ENCODE results near the gene BLCAP. TPM values are rescaled to one million over a fixed set of nuclear protein-coding genes. Genes with fewer than 3 reads are reported as not detected.
"Not testable (repeated sequence)": the region's sequence is repeated elsewhere in the genome, so short reads cannot be mapped to it uniquely, and the experiment has no call there.

Gene BLCAP
- total RNA-seq, 1 experiment from 2014 or later = 54.3 TPM

DNA sequence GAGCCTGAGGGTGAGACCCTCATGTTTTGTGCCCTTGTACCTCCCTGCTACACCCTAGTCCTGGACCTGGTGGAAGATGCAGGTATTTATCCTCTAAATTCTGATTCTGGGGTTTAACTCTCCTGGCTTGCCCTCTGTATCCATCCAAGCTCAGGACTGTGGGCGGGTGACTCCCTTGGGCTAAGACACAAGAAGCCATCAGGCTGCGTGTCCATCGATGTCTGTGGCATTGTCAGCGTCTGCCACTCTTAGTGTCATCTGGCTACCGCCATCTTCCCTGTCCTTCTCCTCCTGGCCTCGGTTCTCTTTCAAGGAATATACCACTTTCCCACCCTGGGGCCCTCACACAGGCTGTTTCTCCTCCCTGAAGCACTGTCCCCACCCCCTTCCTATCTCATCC is 28.9 kb upstream of the BLCAP start:
- no peaks in the 10 kb centered on the region for H3K4me1 ChIP-seq (ENCODE audit: insufficient read depth, low read length)
- no CpG with 5 or more reads among the region's 6 CpGs for WGBS (ENCODE audit: extremely low coverage, insufficient read length, low lambda C conversion rate)
- no peak for DNase-seq
- no peaks in the 10 kb centered on the region for H3K79me1 ChIP-seq (ENCODE audit: insufficient read depth, low read depth, low read length, poor library complexity, severe bottlenecking)
- H4K5ac ChIP-seq (ENCODE audit: insufficient read length, low read depth, low read length) = no peak overlapping the region
- H3K4me3 Mint-ChIP-seq = no peak overlapping the region
- no peak overlapping the region for H2BK15ac ChIP-seq (ENCODE audit: low read depth, low read length)
- peaks cover 2 to 3% of the 10 kb centered on the region in 2 experiments for H3K4me1 Mint-ChIP-seq
- H2BK20ac ChIP-seq (ENCODE audit: low read depth, low read length, poor library complexity, severe bottlenecking) = no peak overlapping the region
- no peak overlapping the region for H2AK5ac ChIP-seq (ENCODE audit: insufficient read length, low read length)
- no peaks in the 10 kb centered on the region for H3K9me3 Mint-ChIP-seq
- H3K9me3 ChIP-seq (ENCODE audit: control insufficient read depth, low read depth, low read length) = no peaks in the 10 kb centered on the region
- no peak overlapping the region for H4K91ac ChIP-seq (ENCODE audit: insufficient read length, low read depth, low read length)
- no peak overlapping the region for H3K4me2 ChIP-seq (ENCODE audit: insufficient read depth, insufficient read length, low read length)
- H3K36me3 Mint-ChIP-seq (ENCODE audit: insufficient read depth in 1 of 3, low read depth in 3 of 3) = no peaks in the 10 kb centered on the region
- H2BK120ac ChIP-seq (ENCODE audit: low read depth, low read length, poor library complexity, severe bottlenecking) = no peak overlapping the region
- H3K79me2 ChIP-seq (ENCODE audit: insufficient read depth, low read length) = no peaks in the 10 kb centered on the region
- no peak overlapping the region for H4K8ac ChIP-seq (replicated peaks; ENCODE audit: insufficient read length, low read depth, low read length)
- no peak overlapping the region for H3T11ph ChIP-seq (ENCODE audit: low read length)
- no peak overlapping the region for H3K56ac ChIP-seq (ENCODE audit: insufficient read length, low read depth, low read length)
- H3K27ac ChIP-seq (ENCODE audit: insufficient read length, low read depth, low read length) = no peak overlapping the region
- H2AFZ ChIP-seq (ENCODE audit: low read length) = no peak overlapping the region
- H3K27ac Mint-ChIP-seq = no peak overlapping the region
- no peaks in the 10 kb centered on the region for H3K27me3 ChIP-seq (ENCODE audit: insufficient read depth, low read length)
- no peak overlapping the region for H3K18ac ChIP-seq (ENCODE audit: insufficient read length, low read depth, low read length)
- H3K27me3 Mint-ChIP-seq (ENCODE audit: low read depth) = no peaks in the 10 kb centered on the region; the same call in none of the 2 replicates
- no peaks in the 10 kb centered on the region for H4K20me1 ChIP-seq (ENCODE audit: control insufficient read depth, insufficient read depth, insufficient read length)
- no peak overlapping the region for H2BK5ac ChIP-seq (ENCODE audit: insufficient read length, low read length)
- H2BK12ac ChIP-seq (ENCODE audit: insufficient read length, low read depth, low read length) = no peak overlapping the region
- no peak overlapping the region for H3K9ac ChIP-seq (ENCODE audit: extremely low read depth, insufficient read length, low read length)
- no peak overlapping the region for H3K14ac ChIP-seq (ENCODE audit: insufficient read depth, low read length)
- TF ChIP-seq, protein P1, sequence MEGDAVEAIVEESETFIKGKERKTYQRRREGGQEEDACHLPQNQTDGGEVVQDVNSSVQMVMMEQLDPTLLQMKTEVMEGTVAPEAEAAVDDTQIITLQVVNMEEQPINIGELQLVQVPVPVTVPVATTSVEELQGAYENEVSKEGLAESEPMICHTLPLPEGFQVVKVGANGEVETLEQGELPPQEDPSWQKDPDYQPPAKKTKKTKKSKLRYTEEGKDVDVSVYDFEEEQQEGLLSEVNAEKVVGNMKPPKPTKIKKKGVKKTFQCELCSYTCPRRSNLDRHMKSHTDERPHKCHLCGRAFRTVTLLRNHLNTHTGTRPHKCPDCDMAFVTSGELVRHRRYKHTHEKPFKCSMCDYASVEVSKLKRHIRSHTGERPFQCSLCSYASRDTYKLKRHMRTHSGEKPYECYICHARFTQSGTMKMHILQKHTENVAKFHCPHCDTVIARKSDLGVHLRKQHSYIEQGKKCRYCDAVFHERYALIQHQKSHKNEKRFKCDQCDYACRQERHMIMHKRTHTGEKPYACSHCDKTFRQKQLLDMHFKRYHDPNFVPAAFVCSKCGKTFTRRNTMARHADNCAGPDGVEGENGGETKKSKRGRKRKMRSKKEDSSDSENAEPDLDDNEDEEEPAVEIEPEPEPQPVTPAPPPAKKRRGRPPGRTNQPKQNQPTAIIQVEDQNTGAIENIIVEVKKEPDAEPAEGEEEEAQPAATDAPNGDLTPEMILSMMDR (conservative IDR thresholded peaks at IDR 0.05) = no peak
- H3K4ac ChIP-seq (ENCODE audit: low read depth, low read length) = no peak overlapping the region
- no peaks in the 10 kb centered on the region for H3K23me2 ChIP-seq (ENCODE audit: insufficient read length, low read depth, low read length, poor library complexity, severe bottlenecking)
- no peak overlapping the region for H3K23ac ChIP-seq (ENCODE audit: insufficient read length, low read depth, low read length)

DNA sequence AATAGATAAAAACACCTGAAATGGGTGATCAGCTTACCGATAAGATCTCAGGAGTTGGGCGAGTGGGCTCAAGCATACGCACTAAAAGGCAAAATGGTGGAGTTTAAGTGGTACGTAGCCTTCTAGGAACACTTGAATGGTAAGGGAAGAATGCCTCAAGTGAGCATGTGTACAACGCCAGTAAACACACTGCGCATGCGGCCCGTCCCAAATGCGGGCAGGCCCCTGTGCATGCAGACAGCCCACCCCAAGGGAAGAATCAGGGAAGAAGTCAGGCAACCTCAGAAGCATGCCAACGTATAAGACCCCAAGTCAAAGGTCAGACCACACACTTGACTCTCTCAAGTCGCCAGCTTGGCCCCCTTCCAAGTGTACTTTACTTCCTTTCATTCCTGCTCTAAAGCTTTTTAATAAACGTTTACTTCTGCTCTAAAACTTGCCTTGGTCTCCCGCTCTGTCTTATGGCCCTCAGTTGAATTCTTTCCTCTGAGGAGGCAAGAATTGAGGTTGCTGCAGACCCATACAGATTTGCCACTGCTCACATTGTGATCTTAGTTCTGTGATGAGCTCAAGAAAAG is 27.1 kb upstream of the BLCAP start:
- WGBS (ENCODE audit: extremely low coverage, insufficient read length, low lambda C conversion rate) = no CpG with 5 or more reads among the region's 13 CpGs
- not testable (repeated sequence) for H3K4me3 Mint-ChIP-seq; H3K4me2 ChIP-seq (ENCODE audit: insufficient read depth, insufficient read length, low read length); H3K27me3 ChIP-seq (ENCODE audit: insufficient read depth, low read length); H2BK20ac ChIP-seq (ENCODE audit: low read depth, low read length, poor library complexity, severe bottlenecking); H2AK5ac ChIP-seq (ENCODE audit: insufficient read length, low read length); H3K79me2 ChIP-seq (ENCODE audit: insufficient read depth, low read length); H3K27me3 Mint-ChIP-seq (ENCODE audit: low read depth); H2BK5ac ChIP-seq (ENCODE audit: insufficient read length, low read length); DNase-seq; H3K27ac ChIP-seq (ENCODE audit: insufficient read length, low read depth, low read length); H3K4me1 ChIP-seq (ENCODE audit: insufficient read depth, low read length); H2BK15ac ChIP-seq (ENCODE audit: low read depth, low read length); H4K91ac ChIP-seq (ENCODE audit: insufficient read length, low read depth, low read length); H2BK12ac ChIP-seq (ENCODE audit: insufficient read length, low read depth, low read length); H3K23ac ChIP-seq (ENCODE audit: insufficient read length, low read depth, low read length); H3K9me3 Mint-ChIP-seq; H3K14ac ChIP-seq (ENCODE audit: insufficient read depth, low read length); H3K9ac ChIP-seq (ENCODE audit: extremely low read depth, insufficient read length, low read length); H3K56ac ChIP-seq (ENCODE audit: insufficient read length, low read depth, low read length); H3K18ac ChIP-seq (ENCODE audit: insufficient read length, low read depth, low read length); H4K5ac ChIP-seq (ENCODE audit: insufficient read length, low read depth, low read length); H3K36me3 Mint-ChIP-seq (ENCODE audit: insufficient read depth in 1 of 3, low read depth in 3 of 3); H3K27ac Mint-ChIP-seq; H3T11ph ChIP-seq (ENCODE audit: low read length); H2AFZ ChIP-seq (ENCODE audit: low read length); H4K20me1 ChIP-seq (ENCODE audit: control insufficient read depth, insufficient read depth, insufficient read length); H4K8ac ChIP-seq (replicated peaks; ENCODE audit: insufficient read length, low read depth, low read length); H3K23me2 ChIP-seq (ENCODE audit: insufficient read length, low read depth, low read length, poor library complexity, severe bottlenecking); H3K79me1 ChIP-seq (ENCODE audit: insufficient read depth, low read depth, low read length, poor library complexity, severe bottlenecking); H3K9me3 ChIP-seq (ENCODE audit: control insufficient read depth, low read depth, low read length); H2BK120ac ChIP-seq (ENCODE audit: low read depth, low read length, poor library complexity, severe bottlenecking); H3K4ac ChIP-seq (ENCODE audit: low read depth, low read length); H3K4me1 Mint-ChIP-seq
